PC-3 (cell line): Measurements from ENCODE around the gene SIAE.

ENCODE experiments used
- CTCF ChIP-seq: fragments of 300-600 bp; sonication (generic); conservative IDR thresholded peaks from 2 replicates; pipeline ENCODE4 v1.5.1; 2017; ENCODE audit warnings: antibody characterized with exemption, low read depth, mild to moderate bottlenecking, low read length
- EZH2 ChIP-seq: fragments of 300-600 bp; sonication (generic); IDR thresholded peaks from one replicate; pipeline ENCODE4 v1.6.1; 2017; ENCODE audit warnings: antibody characterized with exemption, mild to moderate bottlenecking, low read length; ENCODE audit not compliant: unreplicated experiment
- EZH2phosphoT487 ChIP-seq: fragments of 300-600 bp; sonication (generic); IDR thresholded peaks from 2 replicates; pipeline ENCODE4 v1.6.1; 2018; ENCODE audit warnings: mild to moderate bottlenecking, antibody characterized with exemption, low read length, borderline replicate concordance

GRCh38 chr11:124597626-124598025 is 75.9 kb downstream of the SIAE start:
- TF ChIP-seq CTCF (no peak), EZH2 (no peak), EZH2phosphoT487 (no peak)
